Activated CD8-positive, alpha-beta memory T cell treated with anti-CD3 and anti-CD28 coated beads, Interleukin-2, amount 50 U/mL, for 1 hour (primary cell): ENCODE results near the gene SUPT7L.
A peak's percentile ranks its signal among the peaks of the same experiment; 100 is the strongest.
"Not testable (repeated sequence)": the region's sequence is repeated elsewhere in the genome, so short reads cannot be mapped to it uniquely, and the experiment has no call there.

Experiments
- DNase-seq: peaks from one replicate; pipeline ENCODE4 v3.0.0-alpha.2; 2020; ENCODE audit errors: extremely low read depth

SUPT7L gene

GRCh38 chr2:27685006-27685405 is 21.6 kb upstream of the SUPT7L start:
- DNase-seq, result not testable (repeated sequence)

GRCh38 chr2:27683390-27684071 is 20.1 kb upstream of the SUPT7L start:
- DNase-seq, result peak; percentile 74

GRCh38 chr2:27682334-27682771 is 18.9 kb upstream of the SUPT7L start:
- not testable (repeated sequence) for DNase-seq

- no peak for DNase-seq
Measured at GRCh38 chr2:27681841-27682240, 18.4 kb upstream of the SUPT7L start.

GRCh38 chr2:27680571-27680970 is 17.2 kb upstream of the SUPT7L start:
- DNase-seq, result no peak

- no peak for DNase-seq
Measured at GRCh38 chr2:27672723-27673486, 9.5 kb upstream of the SUPT7L start.

GRCh38 chr2:27671235-27671634 is 7.8 kb upstream of the SUPT7L start:
- DNase-seq, result no peak

GRCh38 chr2:27667446-27667845 is 4.0 kb upstream of the SUPT7L start:
- no peak for DNase-seq

- DNase-seq, result no peak
Measured at GRCh38 chr2:27664622-27665363, 1.4 kb upstream of the SUPT7L start.

GRCh38 chr2:27664154-27664574 is 750 bp upstream of the SUPT7L start:
- DNase-seq, result no peak

- no peak for DNase-seq
Measured at GRCh38 chr2:27661371-27661770, 2.0 kb downstream of the SUPT7L start.

GRCh38 chr2:27655155-27655951 is 8.1 kb downstream of the SUPT7L start:
- no peak for DNase-seq

GRCh38 chr2:27653397-27653796 is 10.0 kb downstream of the SUPT7L start:
- DNase-seq, result no peak

GRCh38 chr2:27652790-27653189 is 10.6 kb downstream of the SUPT7L start:
- no peak for DNase-seq

GRCh38 chr2:27652341-27652740 is 11.1 kb downstream of the SUPT7L start:
- no peak for DNase-seq

GRCh38 chr2:27651056-27651455 is 12.4 kb downstream of the SUPT7L start:
- DNase-seq, result no peak

- no peak for DNase-seq
Measured at GRCh38 chr2:27647737-27648136, 15.7 kb downstream of the SUPT7L start.

- no peak for DNase-seq
Measured at GRCh38 chr2:27647289-27647688, 16.1 kb downstream of the SUPT7L start.

GRCh38 chr2:27645197-27645596 is 18.2 kb downstream of the SUPT7L start:
- no peak for DNase-seq

GRCh38 chr2:27640722-27641245 is 22.6 kb downstream of the SUPT7L start:
- DNase-seq, result no peak

GRCh38 chr2:27638709-27639108 is 24.7 kb downstream of the SUPT7L start:
- no peak for DNase-seq
